Uterus (tissue), 4 donors: Measurements from ENCODE around the gene PCSK2. TPM values are rescaled to one million over a fixed set of nuclear protein-coding genes. Genes with fewer than 3 reads are reported as not detected.

Source experiments
- DNase-seq, 2 donors: peaks; one replicate each; pipeline ENCODE4 v3.0.0-alpha.2; 2019 to 2020
- H3K27ac ChIP-seq, 2 donors: fragments of 200-600 bp; sonication (generic); 1 replicate in 1 of 2; 2 replicates in 1 of 2; pipeline ENCODE4 v1.5.1; 2016 to 2018
- H3K27me3 ChIP-seq, 2 donors: fragments of 200-600 bp; sonication (generic); one replicate each; pipeline ENCODE4 v1.5.1; 2018 to 2019; ENCODE audit warnings: control low read depth in 1 of 2
- H3K36me3 ChIP-seq, 2 donors: fragments of 200-600 bp; sonication (generic); one replicate each; pipeline ENCODE4 v1.5.1; 2019; ENCODE audit warnings: control low read depth in 1 of 2
- H3K4me1 ChIP-seq, 2 donors: fragments of 200-600 bp; sonication (generic); one replicate each; pipeline ENCODE4 v1.5.1; 2018 to 2019; ENCODE audit warnings: control low read depth in 1 of 2
- H3K4me3 ChIP-seq, 2 donors: fragments of 200-600 bp; sonication (generic); 1 replicate in 1 of 2; 2 replicates in 1 of 2; pipeline ENCODE4 v1.5.1; 2018 to 2019; ENCODE audit warnings: mild to moderate bottlenecking in 1 of 2
- H3K9me3 ChIP-seq, 2 donors: fragments of 200-600 bp; sonication (generic); one replicate each; pipeline ENCODE4 v1.5.1; 2019; ENCODE audit warnings: control low read depth in 1 of 2
- POLR2A ChIP-seq, 2 donors: fragments of 450-650 bp; IDR thresholded peaks; one replicate each; pipeline ENCODE4 v1.6.1; 2016; ENCODE audit warnings: antibody characterized with exemption in 2 of 2, mild to moderate bottlenecking in 1 of 2, moderate library complexity in 1 of 2
- intact Hi-C: fragments of 100-400 bp; cut with DNase I; formaldehyde crosslinking; loops from one replicate; pipeline ENCODE4 v1.15.1; 2023; ENCODE audit warnings: low total_unique reads
- total RNA-seq, 4 donors: library from RNA; depleted of rRNA in 3 of 4; stranded (reverse); fragments of >200 nt in 3 of 4; gene quantifications; one replicate each; pipeline versions ENCODE4 v1.1.0 to v1.2.4, GENCODE V29; 2014 to 2023
- TF ChIP-seq, protein P1 (sequence below), 4 experiments: fragments of 200-600 bp in 2 of 4; fragments of 450-650 bp in 2 of 4; sonication (generic) in 2 of 4; IDR thresholded peaks; one replicate each; pipeline ENCODE4 v1.5.1; 2016 to 2019; ENCODE audit warnings: antibody characterized with exemption in 4 of 4, mild to moderate bottlenecking in 2 of 4, moderate library complexity in 1 of 4
- donor health status: DM: yes; HTN: yes; CAD: no.

PCSK2 gene
- total RNA-seq, 4 donors from 2014 or later: 0.37 to 1.6 TPM; not detected in 2

DNA sequence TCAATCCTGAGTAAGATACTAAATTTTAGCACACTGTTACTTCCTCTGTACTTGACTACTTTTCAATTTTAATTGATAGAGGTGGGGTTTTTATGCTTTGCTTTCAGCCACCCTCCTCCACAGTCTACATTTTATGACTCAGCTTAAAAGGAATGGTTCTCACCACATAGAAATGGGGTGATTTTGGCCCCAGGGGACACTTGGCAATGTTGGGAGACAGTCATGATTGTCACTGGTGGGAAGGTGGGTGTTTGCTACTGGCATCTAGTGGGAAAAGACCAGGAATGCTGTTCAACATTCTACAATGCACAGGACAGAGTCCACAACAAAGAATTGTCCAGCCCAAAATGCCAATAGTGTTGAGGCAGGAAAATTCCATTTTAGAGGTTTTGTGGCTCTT, 71.3 kb downstream of the PCSK2 start:
- TF ChIP-seq POLR2A (IDR thresholded peaks at IDR 0.05): no peak
- TF ChIP-seq, protein P1, sequence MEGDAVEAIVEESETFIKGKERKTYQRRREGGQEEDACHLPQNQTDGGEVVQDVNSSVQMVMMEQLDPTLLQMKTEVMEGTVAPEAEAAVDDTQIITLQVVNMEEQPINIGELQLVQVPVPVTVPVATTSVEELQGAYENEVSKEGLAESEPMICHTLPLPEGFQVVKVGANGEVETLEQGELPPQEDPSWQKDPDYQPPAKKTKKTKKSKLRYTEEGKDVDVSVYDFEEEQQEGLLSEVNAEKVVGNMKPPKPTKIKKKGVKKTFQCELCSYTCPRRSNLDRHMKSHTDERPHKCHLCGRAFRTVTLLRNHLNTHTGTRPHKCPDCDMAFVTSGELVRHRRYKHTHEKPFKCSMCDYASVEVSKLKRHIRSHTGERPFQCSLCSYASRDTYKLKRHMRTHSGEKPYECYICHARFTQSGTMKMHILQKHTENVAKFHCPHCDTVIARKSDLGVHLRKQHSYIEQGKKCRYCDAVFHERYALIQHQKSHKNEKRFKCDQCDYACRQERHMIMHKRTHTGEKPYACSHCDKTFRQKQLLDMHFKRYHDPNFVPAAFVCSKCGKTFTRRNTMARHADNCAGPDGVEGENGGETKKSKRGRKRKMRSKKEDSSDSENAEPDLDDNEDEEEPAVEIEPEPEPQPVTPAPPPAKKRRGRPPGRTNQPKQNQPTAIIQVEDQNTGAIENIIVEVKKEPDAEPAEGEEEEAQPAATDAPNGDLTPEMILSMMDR (IDR thresholded peaks at IDR 0.05): no peak
- Histone ChIP-seq H3K4me3 (no peak overlapping the region), H3K27ac (no peak overlapping the region), H3K4me1 (no peaks in the 10 kb centered on the region), H3K27me3 (no peaks in the 10 kb centered on the region), H3K9me3 (peaks cover 0 to 2% of the 10 kb centered on the region in 2 donors), H3K36me3 (no peaks in the 10 kb centered on the region)
- no peak for DNase-seq
- intact Hi-C loops: no loop called here

DNA sequence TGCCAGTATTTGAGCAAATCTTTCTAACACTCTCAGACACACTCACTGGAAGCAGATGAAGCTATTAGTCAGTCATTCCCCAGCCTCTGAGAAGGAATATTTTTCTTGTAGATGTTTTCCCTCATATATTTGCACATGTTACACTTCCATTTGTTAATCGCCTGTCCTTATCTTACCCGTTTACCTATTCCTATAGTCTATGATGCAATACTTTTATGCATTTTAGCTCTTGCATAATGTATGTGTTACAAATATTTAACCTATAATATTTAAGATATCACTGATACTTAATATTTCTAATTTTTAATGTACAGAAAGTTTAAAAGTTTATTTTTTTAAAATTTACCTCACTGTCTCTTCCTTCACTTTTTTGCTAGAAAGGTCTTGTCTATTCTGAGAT, 71.9 kb downstream of the PCSK2 start:
- Histone ChIP-seq H3K4me1 (no peaks in the 10 kb centered on the region), H3K9me3 (peaks cover 0 to 2% of the 10 kb centered on the region in 2 donors), H3K4me3 (no peak overlapping the region), H3K27me3 (no peaks in the 10 kb centered on the region), H3K27ac (no peak overlapping the region), H3K36me3 (no peaks in the 10 kb centered on the region)
- no peak for DNase-seq
- intact Hi-C loops: no loop called here
- TF ChIP-seq, protein P1 (IDR thresholded peaks at IDR 0.05): no peak
- no peak for TF ChIP-seq POLR2A (IDR thresholded peaks at IDR 0.05)

DNA sequence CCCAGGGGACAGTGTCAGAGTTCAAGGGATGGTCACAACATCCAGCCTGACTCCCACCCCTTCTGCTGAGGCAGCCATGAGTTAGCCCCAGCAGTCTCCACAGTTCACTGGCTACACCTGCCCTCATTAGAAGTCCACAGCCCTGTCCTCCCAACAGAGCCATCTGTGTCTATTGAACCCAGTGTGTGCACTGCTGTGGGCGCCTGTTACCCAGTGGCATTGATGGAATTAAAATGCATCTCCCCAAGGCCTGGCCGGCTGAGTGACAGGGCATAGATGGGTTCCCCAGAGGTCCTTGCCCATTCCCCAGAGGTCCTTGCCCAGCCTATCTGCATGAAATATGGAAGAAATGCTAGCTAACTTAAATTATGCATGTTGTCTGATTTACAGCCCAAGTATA, 73.3 kb downstream of the PCSK2 start:
- no peak overlapping the region for H3K27ac ChIP-seq
- peaks cover 0 to 2% of the 10 kb centered on the region in 2 donors for H3K9me3 ChIP-seq
- no peaks in the 10 kb centered on the region for H3K27me3 ChIP-seq
- TF ChIP-seq, protein P1 (IDR thresholded peaks at IDR 0.05): no peak
- no peak for TF ChIP-seq POLR2A (IDR thresholded peaks at IDR 0.05)
- intact Hi-C loops: no loop called here
- no peaks in the 10 kb centered on the region for H3K36me3 ChIP-seq
- DNase-seq: no peak
- H3K4me3 ChIP-seq: no peak overlapping the region
- H3K4me1 ChIP-seq: no peaks in the 10 kb centered on the region

DNA sequence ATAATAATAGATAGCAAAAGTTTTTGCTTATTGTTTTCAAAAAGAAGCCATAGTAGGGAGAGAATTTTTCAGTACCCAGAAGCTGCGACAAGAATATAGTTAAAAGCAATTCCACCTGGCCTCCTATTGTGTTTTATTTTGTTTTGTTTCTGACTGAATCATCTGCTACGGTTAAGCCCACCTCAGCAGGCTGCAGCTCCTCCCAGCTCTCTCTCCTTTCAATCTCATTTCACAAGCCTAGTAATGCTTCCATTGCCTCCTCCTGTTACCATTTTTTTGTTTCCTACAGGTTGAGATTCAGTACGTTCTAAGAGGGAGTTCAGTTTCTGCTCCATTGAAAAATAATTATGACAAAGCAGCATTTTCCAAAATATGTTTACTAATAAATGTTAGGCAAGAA, 77.9 kb downstream of the PCSK2 start:
- H3K27ac ChIP-seq: no peak overlapping the region
- no peaks in the 10 kb centered on the region for H3K36me3 ChIP-seq
- H3K4me3 ChIP-seq: no peak overlapping the region
- no peaks in the 10 kb centered on the region for H3K4me1 ChIP-seq
- TF ChIP-seq, protein P1 (IDR thresholded peaks at IDR 0.05): no peak
- TF ChIP-seq POLR2A (IDR thresholded peaks at IDR 0.05): no peak
- intact Hi-C loops: no loop called here
- DNase-seq: no peak
- H3K27me3 ChIP-seq: no peaks in the 10 kb centered on the region
- H3K9me3 ChIP-seq: no peaks in the 10 kb centered on the region

DNA sequence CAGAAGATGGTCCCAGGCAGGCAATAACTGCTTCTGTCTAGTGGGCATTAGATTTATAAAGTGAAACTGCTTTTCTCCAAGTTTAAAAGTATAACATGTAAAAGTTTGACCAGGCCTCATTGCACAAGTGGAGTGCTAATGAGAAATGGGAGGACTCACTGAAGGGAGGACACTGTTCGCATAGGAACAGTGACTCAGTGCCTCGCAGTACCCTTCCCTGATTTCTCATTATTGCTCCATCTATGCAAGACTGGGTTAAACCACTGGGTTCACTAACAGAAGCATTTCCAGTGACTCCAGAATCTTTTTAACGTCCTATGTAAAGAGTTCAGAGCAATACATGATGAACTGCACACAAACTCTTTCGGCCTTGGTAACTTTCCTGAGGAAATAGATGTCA, 79.6 kb downstream of the PCSK2 start:
- TF ChIP-seq, protein P1 (IDR thresholded peaks at IDR 0.05): no peak
- TF ChIP-seq POLR2A (IDR thresholded peaks at IDR 0.05): no peak
- intact Hi-C loops: no loop called here
- H3K4me3 ChIP-seq: no peak overlapping the region

More for the DNA sequence above, 79.6 kb downstream of the PCSK2 start:
- no peak overlapping the region for H3K27ac ChIP-seq
- no peaks in the 10 kb centered on the region for H3K36me3 ChIP-seq
- DNase-seq: no peak
- H3K4me1 ChIP-seq: no peaks in the 10 kb centered on the region
- H3K9me3 ChIP-seq: no peaks in the 10 kb centered on the region
- no peaks in the 10 kb centered on the region for H3K27me3 ChIP-seq
